ENCODE measurements around the gene TRIM64C.
"Not testable (repeated sequence)": the region's sequence is repeated elsewhere in the genome, so short reads cannot be mapped to it uniquely, and the experiment has no call there.

The TRIM64C gene, protein sequence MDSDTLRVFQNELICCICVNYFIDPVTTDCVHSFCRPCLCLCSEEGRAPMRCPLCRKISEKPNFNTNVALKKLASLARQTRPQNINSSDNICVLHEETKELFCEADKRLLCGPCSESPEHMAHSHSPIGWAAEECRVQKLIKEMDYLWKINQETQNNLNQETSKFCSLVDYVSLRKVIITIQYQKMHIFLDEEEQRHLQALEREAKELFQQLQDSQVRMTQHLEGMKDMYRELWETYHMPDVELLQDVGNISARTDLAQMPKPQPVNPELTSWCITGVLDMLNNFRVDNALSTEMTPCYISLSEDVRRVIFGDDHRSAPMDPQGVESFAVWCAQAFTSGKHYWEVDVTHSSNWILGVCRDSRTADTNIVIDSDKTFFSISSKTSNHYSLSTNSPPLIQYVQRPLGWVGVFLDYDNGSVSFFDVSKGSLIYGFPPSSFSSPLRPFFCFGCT

DNA sequence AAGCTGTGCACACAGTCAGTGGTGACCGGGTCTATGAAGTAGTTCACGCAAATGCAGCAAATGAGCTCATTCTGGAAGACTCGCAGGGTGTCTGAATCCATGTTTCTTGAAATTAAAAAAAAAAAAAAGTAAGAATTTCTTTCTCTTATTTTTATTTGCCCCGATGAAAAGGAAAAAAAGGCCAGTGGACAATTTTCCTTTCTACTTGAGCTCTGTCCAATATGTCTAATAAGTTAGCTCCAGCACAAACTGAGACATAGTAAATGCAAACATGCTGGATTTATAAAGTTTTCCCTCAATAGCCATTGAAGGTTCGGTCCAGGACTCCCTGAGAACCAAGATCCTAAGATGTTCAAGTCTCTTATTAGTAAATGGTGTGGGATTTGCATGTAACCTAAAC lies at the start of gene TRIM64C:
Gene TRIM64C (minus strand): TSS at position 101 of the 400 bp plus-strand sequence. CDS start 0 bp downstream, at position 101.
- not testable (repeated sequence) for DNase-seq (ENCODE audit: low read depth in 4 of 4, low spot score in 1 of 4)

DNA sequence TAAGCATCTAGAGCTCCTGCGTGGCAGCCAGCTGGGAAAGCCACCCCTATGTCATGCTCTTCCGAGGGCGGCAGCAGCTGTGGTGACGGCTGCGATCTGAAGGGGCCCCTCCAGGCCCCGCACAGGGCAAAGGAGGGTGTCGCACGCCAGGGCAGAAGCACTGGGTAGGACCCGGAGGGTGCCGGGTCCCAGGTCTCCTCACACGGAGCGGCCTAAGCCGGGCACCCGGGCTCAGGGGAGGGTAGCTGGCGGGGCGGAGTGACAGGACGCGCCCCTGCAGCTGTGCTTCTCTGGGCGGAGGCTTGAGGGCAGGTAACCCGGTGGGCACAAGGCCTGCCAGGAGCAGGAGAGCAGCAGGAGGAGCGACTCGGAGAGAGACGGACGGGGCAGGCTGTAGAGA lies 43.4 kb upstream of the TRIM64C start:
- not testable (repeated sequence) for DNase-seq (ENCODE audit: low read depth in 4 of 4, low spot score in 1 of 4)

DNA sequence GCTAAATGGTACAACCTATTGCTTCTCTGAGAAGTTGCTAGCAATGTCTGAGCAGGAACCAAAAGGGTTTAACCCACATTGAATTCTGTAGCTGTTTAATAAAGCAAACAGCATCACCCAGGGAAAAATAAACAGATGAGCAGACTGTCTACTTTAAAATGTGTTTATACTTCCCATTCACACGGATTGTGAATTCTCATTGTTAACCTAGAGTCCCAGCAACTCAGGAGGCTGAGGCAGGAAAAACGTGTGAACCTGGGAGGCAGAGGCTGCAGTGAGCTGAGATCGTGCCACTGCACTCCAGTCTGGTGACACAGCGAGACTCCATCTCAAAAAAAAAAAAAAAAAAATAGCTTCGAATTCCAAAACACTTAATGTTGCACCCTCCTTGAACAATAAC lies 11.0 kb upstream of the TRIM64C start:
- DNase-seq (ENCODE audit: low read depth in 4 of 4, low spot score in 1 of 4): not testable (repeated sequence)

DNA sequence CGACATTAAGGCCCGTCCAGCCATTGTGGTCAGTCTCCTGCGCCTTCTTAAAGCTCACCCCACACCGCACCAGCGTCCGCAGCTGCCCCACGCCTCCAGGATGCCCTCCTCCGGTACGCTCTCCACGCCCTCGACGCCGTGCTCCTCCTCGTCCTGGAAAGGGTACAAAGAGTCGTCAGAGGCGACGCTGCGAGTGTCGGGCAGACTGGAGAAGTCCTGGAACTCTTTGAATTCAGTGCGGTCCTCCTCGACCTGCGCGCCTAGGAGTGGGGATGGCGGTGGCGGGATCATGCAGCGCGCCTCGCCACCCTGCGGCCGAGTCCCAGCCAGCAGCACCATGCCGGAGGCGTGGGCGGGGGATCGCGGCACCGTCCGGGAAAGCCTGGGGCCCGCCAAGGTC lies 9.1 kb downstream of the TRIM64C start:
- not testable (repeated sequence) for DNase-seq (ENCODE audit: low read depth in 4 of 4, low spot score in 1 of 4)

DNA sequence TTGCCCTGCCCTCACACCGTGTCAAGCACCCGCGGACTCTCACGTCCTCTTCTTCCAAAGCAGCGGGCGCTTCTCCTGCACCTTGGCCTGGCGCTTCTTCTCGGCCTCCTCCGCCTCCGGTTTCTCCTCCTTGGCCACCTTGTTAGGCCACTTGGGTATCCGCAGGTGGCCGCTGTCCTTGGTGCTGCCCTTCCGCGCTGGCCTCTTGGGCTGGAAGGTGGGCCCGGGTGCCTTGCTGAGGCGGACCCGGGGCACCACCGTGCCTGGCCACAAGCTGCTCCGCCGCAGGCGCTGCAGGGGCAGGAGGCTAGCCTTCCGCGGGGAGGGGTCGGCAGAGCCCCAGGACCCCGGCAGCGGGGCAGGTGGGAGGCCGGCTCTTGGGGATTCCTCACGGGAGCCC lies 10.7 kb downstream of the TRIM64C start:
- DNase-seq (ENCODE audit: low read depth in 4 of 4, low spot score in 1 of 4): not testable (repeated sequence)

DNA sequence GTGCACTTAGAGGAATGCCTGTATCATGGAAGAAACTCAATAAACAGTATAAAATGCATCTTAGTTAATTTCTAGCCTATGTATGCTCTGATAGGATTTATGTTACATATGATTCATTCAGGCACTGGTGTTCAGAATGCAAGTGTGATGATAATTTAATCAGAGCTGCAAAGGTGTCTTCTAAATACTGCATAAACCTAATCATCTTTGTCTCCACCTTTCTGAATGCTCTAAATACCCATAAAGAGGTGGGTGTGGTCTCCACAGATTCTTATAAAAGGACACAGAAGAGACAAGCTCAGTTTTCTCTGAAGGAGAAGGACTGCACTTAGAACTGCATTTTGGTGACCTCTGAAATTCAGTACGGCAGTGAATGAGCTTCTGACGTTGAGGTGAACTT lies 30.4 kb downstream of the TRIM64C start, which contains the start of gene TRIM49B:
Gene TRIM49B (plus strand): TSS at position 301 of the 400 bp plus-strand sequence. CDS start 2,777 bp downstream, outside the sequence.
- not testable (repeated sequence) for DNase-seq (ENCODE audit: low read depth in 4 of 4, low spot score in 1 of 4)
